Glomerular endothelial cell (primary cell): ENCODE data around the gene TBK1. TPM values are rescaled to one million over a fixed set of nuclear protein-coding genes. Genes with fewer than 3 reads are reported as not detected.

Experiments
- DNase-seq: peaks from one replicate; pipeline ENCODE4 v3.0.0-alpha.2; 2011; ENCODE audit warnings: low read depth, low spot score; ENCODE audit errors: extremely low read depth
- total RNA-seq: library from RNA; depleted of rRNA; stranded (reverse); fragments of >200 nt; gene quantifications from 2 replicates; pipeline ENCODE4 v1.2.3, GENCODE V29; 2015

The TBK1 gene
- total RNA-seq, result 22.3 and 35.2 TPM in 2 replicates

- no peak for DNase-seq
These were observed at the start of gene TBK1 for GRCh38 chr12:64451687-64452558. Gene TBK1 (plus strand): TSS chr12:64452120. CDS start chr12:64455871, 3,751 bp downstream.

GRCh38 chr12:64402181-64402580 lies 49.7 kb upstream of the TBK1 start:
- DNase-seq, result no peak

GRCh38 chr12:64403707-64404469 lies 48.0 kb upstream of the TBK1 start, which contains the start of gene XPOT:
Gene XPOT (plus strand): TSS chr12:64404392. CDS start chr12:64410036, 5,644 bp downstream.
- DNase-seq, result peak; percentile 72

- no peak for DNase-seq
These were observed 47.3 kb upstream of the TBK1 start for GRCh38 chr12:64404470-64405256.

GRCh38 chr12:64407342-64408223 lies 44.3 kb upstream of the TBK1 start:
- no peak for DNase-seq

GRCh38 chr12:64411427-64411826 lies 40.5 kb upstream of the TBK1 start:
- DNase-seq, result no peak

- DNase-seq, result no peak
These were observed 39.5 kb upstream of the TBK1 start for GRCh38 chr12:64412459-64412858.

GRCh38 chr12:64413884-64414283 lies 38.0 kb upstream of the TBK1 start:
- DNase-seq, result no peak

GRCh38 chr12:64418209-64418608 lies 33.7 kb upstream of the TBK1 start:
- DNase-seq, result no peak

GRCh38 chr12:64419696-64420095 lies 32.2 kb upstream of the TBK1 start:
- no peak for DNase-seq

GRCh38 chr12:64427988-64428387 lies 23.9 kb upstream of the TBK1 start:
- no peak for DNase-seq

- no peak for DNase-seq
These were observed 23.0 kb upstream of the TBK1 start for GRCh38 chr12:64428956-64429355.

- no peak for DNase-seq
These were observed 21.0 kb upstream of the TBK1 start for GRCh38 chr12:64430886-64431285.

- DNase-seq, result no peak
These were observed 20.1 kb upstream of the TBK1 start for GRCh38 chr12:64431791-64432190.

- DNase-seq, result no peak
These were observed 18.0 kb upstream of the TBK1 start for GRCh38 chr12:64433915-64434314.

- DNase-seq, result no peak
These were observed 11.8 kb upstream of the TBK1 start for GRCh38 chr12:64440100-64440499.

GRCh38 chr12:64445490-64445889 lies 6.4 kb upstream of the TBK1 start:
- DNase-seq, result no peak

- no peak for DNase-seq
These were observed 5.6 kb upstream of the TBK1 start for GRCh38 chr12:64446295-64446694.

GRCh38 chr12:64450057-64450640 lies 1.8 kb upstream of the TBK1 start:
- no peak for DNase-seq
